ENCODE results near the gene TRIM72.
"Not testable (repeated sequence)": the region's sequence is repeated elsewhere in the genome, so short reads cannot be mapped to it uniquely, and the experiment has no call there.

Gene TRIM72

GRCh38 chr16:31238041-31238440 lies 24.1 kb downstream of the TRIM72 start:
- Histone ChIP-seq H3K27me3 (replicated peaks in 2 of 5; ENCODE audit: control insufficient read depth in 4 of 5, insufficient read depth in 5 of 5, low read length in 4 of 5) (no peaks in the 10 kb centered on the region), H3K4me3 (ENCODE audit: control insufficient read depth in 1 of 7, extremely low read depth in 1 of 7, insufficient read depth in 4 of 7, low read depth in 2 of 7, low read length in 6 of 7) (no peak overlapping the region), H3K4me1 (ENCODE audit: control extremely low read depth in 1 of 4, control insufficient read depth in 4 of 4, insufficient read depth in 4 of 4, low read length in 3 of 4) (peaks cover 0 to 6% (median 0%) of the 10 kb centered on the region in 4 experiments), H3K27ac (ENCODE audit: insufficient read depth in 1 of 2, low read depth in 1 of 2, low read length in 2 of 2, poor library complexity in 1 of 2, severe bottlenecking in 2 of 2) (no peak overlapping the region), H3K9me3 (ENCODE audit: control extremely low read depth in 1 of 5, control insufficient read depth in 4 of 5, insufficient read depth in 2 of 5, low read depth in 1 of 5, low read length in 4 of 5) (peaks cover 0 to 9% (median 7%) of the 10 kb centered on the region in 5 experiments), H3K36me3 (ENCODE audit: control insufficient read depth in 4 of 4, insufficient read depth in 4 of 4, low read length in 3 of 4) (no peaks in the 10 kb centered on the region)
- WGBS (ENCODE audit: insufficient coverage): 100% methylated on average over 2 of the region's 4 CpGs
- DNase-seq: no peak
- CTCF ChIA-PET: no interaction called here
- POLR2A ChIA-PET: no interaction called here

- peaks cover 5 to 17% (median 9%) of the 10 kb centered on the region in 4 experiments for H3K4me1 ChIP-seq (ENCODE audit: control extremely low read depth in 1 of 4, control insufficient read depth in 4 of 4, insufficient read depth in 4 of 4, low read length in 3 of 4)
- H3K27ac ChIP-seq (ENCODE audit: insufficient read depth in 1 of 2, low read depth in 1 of 2, low read length in 2 of 2, poor library complexity in 1 of 2, severe bottlenecking in 2 of 2): no peak overlapping the region
- DNase-seq: no peak
- H3K36me3 ChIP-seq (ENCODE audit: control insufficient read depth in 4 of 4, insufficient read depth in 4 of 4, low read length in 3 of 4): no peaks in the 10 kb centered on the region
- no peaks in the 10 kb centered on the region for H3K27me3 ChIP-seq (replicated peaks in 2 of 5; ENCODE audit: control insufficient read depth in 4 of 5, insufficient read depth in 5 of 5, low read length in 4 of 5)
- ChIA-PET POLR2A (no interaction called here), CTCF (no interaction called here)
- H3K9me3 ChIP-seq (ENCODE audit: control extremely low read depth in 1 of 5, control insufficient read depth in 4 of 5, insufficient read depth in 2 of 5, low read depth in 1 of 5, low read length in 4 of 5): no peaks in the 10 kb centered on the region
- H3K4me3 ChIP-seq (ENCODE audit: control insufficient read depth in 1 of 7, extremely low read depth in 1 of 7, insufficient read depth in 4 of 7, low read depth in 2 of 7, low read length in 6 of 7): no peak overlapping the region
- WGBS (ENCODE audit: insufficient coverage): 78% methylated on average over 6 of the region's 6 CpGs
These were observed 28.3 kb downstream of the TRIM72 start for GRCh38 chr16:31242206-31242605.

DNA sequence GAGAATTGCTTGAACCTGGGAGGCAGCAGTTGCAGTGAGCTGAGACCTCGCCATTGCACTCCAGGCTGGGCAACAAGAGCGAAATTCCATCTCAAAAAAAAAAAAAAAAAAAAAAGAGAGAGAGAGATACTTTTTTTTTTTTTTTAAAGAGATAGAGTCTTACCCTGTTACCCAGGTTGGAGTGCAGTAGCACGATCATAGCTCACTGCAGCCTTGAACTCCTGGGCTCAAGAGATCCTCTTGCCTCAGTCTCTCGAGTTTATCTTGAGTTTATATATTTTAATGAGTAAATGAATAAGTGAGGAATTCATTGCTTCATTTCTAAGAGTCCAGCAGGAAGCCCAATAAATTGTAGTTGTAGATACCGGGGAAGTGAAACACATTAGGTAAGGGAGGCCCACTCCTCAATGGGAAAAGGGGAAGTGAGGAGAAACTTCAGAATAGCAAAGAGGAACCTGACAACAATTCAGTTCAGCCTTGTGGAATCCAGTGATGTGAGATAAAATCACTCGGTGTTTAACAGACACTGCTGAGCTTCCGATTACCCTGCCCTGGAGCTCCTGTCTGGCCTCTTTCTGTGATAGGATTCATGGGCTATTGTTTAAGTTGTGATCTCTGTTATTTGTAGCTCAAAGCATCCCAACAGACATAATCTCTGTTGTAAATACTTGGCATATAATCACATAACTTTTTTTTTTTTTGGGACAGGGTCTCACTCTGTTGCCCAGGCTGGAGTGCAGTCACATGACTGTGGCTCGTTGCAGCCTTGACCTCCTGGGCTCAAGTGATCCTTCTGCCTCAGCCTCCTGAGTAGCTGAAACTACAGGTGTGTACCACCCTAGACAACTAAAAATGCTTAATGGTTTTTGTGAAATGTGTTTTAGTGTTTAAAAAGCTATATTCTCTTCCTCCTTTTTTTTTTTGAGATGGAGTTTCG lies 30.1 kb downstream of the TRIM72 start:
- whole genome bisulfite sequencing (ENCODE audit: insufficient coverage): 40% methylated on average over 2 of the region's 9 CpGs
- DNase-seq: peak; percentile 75 to 90 (median 86)
- no peaks in the 10 kb centered on the region for H3K9me3 ChIP-seq (ENCODE audit: control extremely low read depth in 1 of 5, control insufficient read depth in 4 of 5, insufficient read depth in 2 of 5, low read depth in 1 of 5, low read length in 4 of 5)
- ChIA-PET CTCF (interaction anchor here (0.6 to 1.7 kb wide), 13 partner anchors 9 to 239 kb away, joined by 3 to 9 read pairs (median 4); partner anchors contain the start of gene ITGAM), POLR2A (interaction anchor here (0.6 to 1.0 kb wide), 2 partner anchors 15 to 20 kb away, joined by 3 to 6 read pairs; no protein-coding TSS in a partner anchor)
- peak overlapping the region in 1 of 7 experiments; percentile 13 for H3K4me3 ChIP-seq (ENCODE audit: control insufficient read depth in 1 of 7, extremely low read depth in 1 of 7, insufficient read depth in 4 of 7, low read depth in 2 of 7, low read length in 6 of 7)
- H3K27ac ChIP-seq (ENCODE audit: insufficient read depth in 1 of 2, low read depth in 1 of 2, low read length in 2 of 2, poor library complexity in 1 of 2, severe bottlenecking in 2 of 2): peak overlapping the region in 1 of 2 experiments; percentile 26
- H3K4me1 ChIP-seq (ENCODE audit: control extremely low read depth in 1 of 4, control insufficient read depth in 4 of 4, insufficient read depth in 4 of 4, low read length in 3 of 4): peaks cover 5 to 17% (median 9%) of the 10 kb centered on the region in 4 experiments
- no peaks in the 10 kb centered on the region for H3K36me3 ChIP-seq (ENCODE audit: control insufficient read depth in 4 of 4, insufficient read depth in 4 of 4, low read length in 3 of 4)
- no peaks in the 10 kb centered on the region for H3K27me3 ChIP-seq (replicated peaks in 2 of 5; ENCODE audit: control insufficient read depth in 4 of 5, insufficient read depth in 5 of 5, low read length in 4 of 5)

DNA sequence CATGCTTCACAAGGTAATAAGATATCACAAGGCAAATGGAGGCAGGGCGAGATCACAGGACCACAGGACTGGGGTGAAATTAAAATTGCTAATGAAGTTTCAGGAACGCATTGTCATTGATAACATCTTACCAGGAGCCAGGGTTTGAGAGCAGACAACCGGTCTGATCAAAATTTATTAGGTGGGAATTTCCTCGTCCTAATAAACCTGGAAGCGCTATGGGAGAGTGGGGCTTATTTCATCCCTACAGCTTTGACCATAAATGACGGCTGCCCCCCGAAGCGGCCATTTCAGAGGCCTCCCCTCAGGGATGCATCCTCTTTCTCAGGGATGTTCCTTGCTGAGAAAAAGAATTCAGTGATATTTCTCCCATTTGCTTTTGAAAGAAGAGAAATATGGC lies 31.7 kb downstream of the TRIM72 start:
- H3K9me3 ChIP-seq (ENCODE audit: control extremely low read depth in 1 of 5, control insufficient read depth in 4 of 5, insufficient read depth in 2 of 5, low read depth in 1 of 5, low read length in 4 of 5); POLR2A ChIA-PET; H3K36me3 ChIP-seq (ENCODE audit: control insufficient read depth in 4 of 4, insufficient read depth in 4 of 4, low read length in 3 of 4); H3K4me3 ChIP-seq (ENCODE audit: control insufficient read depth in 1 of 7, extremely low read depth in 1 of 7, insufficient read depth in 4 of 7, low read depth in 2 of 7, low read length in 6 of 7); H3K27ac ChIP-seq (ENCODE audit: insufficient read depth in 1 of 2, low read depth in 1 of 2, low read length in 2 of 2, poor library complexity in 1 of 2, severe bottlenecking in 2 of 2); DNase-seq; H3K27me3 ChIP-seq (replicated peaks in 2 of 5; ENCODE audit: control insufficient read depth in 4 of 5, insufficient read depth in 5 of 5, low read length in 4 of 5): not testable (repeated sequence)
- peaks cover 5 to 17% (median 9%) of the 10 kb centered on the region in 4 experiments for H3K4me1 ChIP-seq (ENCODE audit: control extremely low read depth in 1 of 4, control insufficient read depth in 4 of 4, insufficient read depth in 4 of 4, low read length in 3 of 4)
- 98% methylated on average over 8 of the region's 8 CpGs for WGBS (ENCODE audit: insufficient coverage)
- CTCF ChIA-PET: interaction anchor here (4.3 kb wide), 1 partner anchor 14 kb away, joined by 16 read pairs; the partner anchor contains the start of gene ITGAM

DNA sequence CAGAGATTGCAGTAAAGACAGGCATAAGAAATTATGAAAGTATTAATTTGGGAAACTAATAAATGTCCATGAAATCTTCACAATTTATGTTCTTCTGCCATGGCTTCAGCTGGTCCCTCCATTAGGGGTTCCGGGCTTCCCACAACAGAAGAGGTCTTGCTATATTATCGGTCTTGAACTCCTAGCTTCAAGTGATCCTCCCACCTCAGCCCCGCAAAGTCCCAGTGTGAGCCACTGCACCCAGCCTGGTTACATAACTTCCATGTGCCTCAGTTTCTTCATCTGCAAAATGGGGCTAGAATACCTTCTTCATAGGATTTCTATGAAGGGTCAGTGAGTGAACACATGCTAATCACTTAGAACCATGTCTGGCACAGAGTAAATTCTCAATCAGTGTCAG lies 32.4 kb downstream of the TRIM72 start:
- CTCF ChIA-PET: interaction anchor here (4.3 kb wide), 1 partner anchor 13 kb away, joined by 16 read pairs; the partner anchor contains the start of gene ITGAM
- Histone ChIP-seq H3K4me3 (ENCODE audit: control insufficient read depth in 1 of 7, extremely low read depth in 1 of 7, insufficient read depth in 4 of 7, low read depth in 2 of 7, low read length in 6 of 7) (no peak overlapping the region), H3K4me1 (ENCODE audit: control extremely low read depth in 1 of 4, control insufficient read depth in 4 of 4, insufficient read depth in 4 of 4, low read length in 3 of 4) (peaks cover 5 to 24% (median 9%) of the 10 kb centered on the region in 4 experiments), H3K27ac (ENCODE audit: insufficient read depth in 1 of 2, low read depth in 1 of 2, low read length in 2 of 2, poor library complexity in 1 of 2, severe bottlenecking in 2 of 2) (no peak overlapping the region), H3K27me3 (replicated peaks in 2 of 5; ENCODE audit: control insufficient read depth in 4 of 5, insufficient read depth in 5 of 5, low read length in 4 of 5) (no peaks in the 10 kb centered on the region), H3K9me3 (ENCODE audit: control extremely low read depth in 1 of 5, control insufficient read depth in 4 of 5, insufficient read depth in 2 of 5, low read depth in 1 of 5, low read length in 4 of 5) (no peaks in the 10 kb centered on the region), H3K36me3 (ENCODE audit: control insufficient read depth in 4 of 4, insufficient read depth in 4 of 4, low read length in 3 of 4) (no peaks in the 10 kb centered on the region)
- WGBS (ENCODE audit: insufficient coverage): 100% methylated on average over 3 of the region's 3 CpGs
- DNase-seq: no peak
- POLR2A ChIA-PET: no interaction called here

DNA sequence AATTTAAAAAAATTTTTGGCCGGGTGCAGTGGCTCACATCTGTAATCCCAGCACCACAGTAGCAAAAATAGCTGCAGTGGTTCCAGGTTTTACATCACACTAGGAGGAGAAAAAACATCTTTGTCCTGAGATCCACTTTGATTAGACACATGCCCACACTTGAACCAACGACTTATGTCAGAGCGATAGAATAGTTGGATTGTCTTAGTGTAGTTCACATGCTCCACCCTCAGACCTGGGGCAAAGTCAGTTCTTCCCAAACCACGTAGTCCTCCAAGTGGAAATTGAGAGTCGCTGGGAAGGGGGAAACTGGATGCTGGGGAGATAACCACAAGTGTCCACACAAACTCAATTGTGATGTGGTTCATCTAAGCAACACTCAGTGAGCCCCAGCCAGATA lies 34.4 kb downstream of the TRIM72 start:
- ChIA-PET POLR2A (no interaction called here), CTCF (interaction anchor here (0.9 to 4.3 kb wide), 5 partner anchors 8 to 47 kb away, joined by 4 to 16 read pairs (median 7); partner anchors contain the start of genes ITGAM and PYDC1)
- WGBS (ENCODE audit: insufficient coverage): 96% methylated on average over 3 of the region's 5 CpGs
- H3K4me1 ChIP-seq (ENCODE audit: control extremely low read depth in 1 of 4, control insufficient read depth in 4 of 4, insufficient read depth in 4 of 4, low read length in 3 of 4): peaks cover 9 to 26% (median 13%) of the 10 kb centered on the region in 4 experiments
- no peaks in the 10 kb centered on the region for H3K36me3 ChIP-seq (ENCODE audit: control insufficient read depth in 4 of 4, insufficient read depth in 4 of 4, low read length in 3 of 4)
- no peaks in the 10 kb centered on the region for H3K9me3 ChIP-seq (ENCODE audit: control extremely low read depth in 1 of 5, control insufficient read depth in 4 of 5, insufficient read depth in 2 of 5, low read depth in 1 of 5, low read length in 4 of 5)
- H3K27ac ChIP-seq (ENCODE audit: insufficient read depth in 1 of 2, low read depth in 1 of 2, low read length in 2 of 2, poor library complexity in 1 of 2, severe bottlenecking in 2 of 2): no peak overlapping the region
- DNase-seq: no peak
- no peak overlapping the region for H3K4me3 ChIP-seq (ENCODE audit: control insufficient read depth in 1 of 7, extremely low read depth in 1 of 7, insufficient read depth in 4 of 7, low read depth in 2 of 7, low read length in 6 of 7)
- H3K27me3 ChIP-seq (replicated peaks in 2 of 5; ENCODE audit: control insufficient read depth in 4 of 5, insufficient read depth in 5 of 5, low read length in 4 of 5): no peaks in the 10 kb centered on the region

Data from common myeloid progenitor, CD34-positive (primary cell).